Tibial nerve (tissue), 3 donors: Measurements from ENCODE around the gene NTM.

Experiments
- CTCF ChIP-seq, 5 experiments: fragments of 200-600 bp in 3 of 5; fragments of 450-650 bp in 2 of 5; sonication (generic) in 3 of 5; IDR thresholded peaks; one replicate each; pipeline ENCODE4 v1.5.1; 2016 to 2019; ENCODE audit warnings: antibody characterized with exemption in 5 of 5, mild to moderate bottlenecking in 3 of 5, moderate library complexity in 2 of 5
- POLR2A ChIP-seq, 2 donors: fragments of 450-650 bp; IDR thresholded peaks; one replicate each; pipeline ENCODE4 v1.6.1; 2017; ENCODE audit warnings: antibody characterized with exemption in 2 of 2, mild to moderate bottlenecking in 2 of 2, moderate library complexity in 2 of 2

DNA sequence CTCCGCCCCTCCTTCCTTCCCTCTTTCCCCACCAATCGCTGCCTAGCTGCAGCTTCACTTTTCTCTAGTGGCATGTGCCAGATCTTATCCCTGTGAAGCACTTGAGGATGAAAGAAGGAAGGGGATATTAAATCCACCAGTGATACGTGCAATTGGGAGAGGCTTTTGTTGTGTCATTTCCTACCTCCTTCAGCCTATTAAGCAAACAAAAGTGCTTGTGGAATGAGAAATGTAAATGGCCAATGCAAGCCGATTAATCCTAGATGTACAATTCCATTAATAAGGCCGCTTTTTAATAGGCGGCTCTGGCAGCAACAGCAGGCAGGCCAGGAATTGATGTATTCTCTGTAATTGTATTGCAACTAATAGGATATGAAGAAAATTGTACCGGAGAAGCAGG lies 23.3 kb downstream of the NTM start:
- TF ChIP-seq CTCF (IDR thresholded peaks at IDR 0.05), result no peak
- TF ChIP-seq POLR2A (IDR thresholded peaks at IDR 0.05), result no peak
